Measurements from ENCODE around the gene KCTD5. TPM values are rescaled to one million over a fixed set of nuclear protein-coding genes. Genes with fewer than 3 reads are reported as not detected.

KCTD5 gene
- total and polyA plus RNA-seq, 9 of the 15 experiments (the other 6 are each of a cell fraction or from before 2014, with no cell fraction given), result 0.73 to 58.3 (median 32.3) TPM

DNA sequence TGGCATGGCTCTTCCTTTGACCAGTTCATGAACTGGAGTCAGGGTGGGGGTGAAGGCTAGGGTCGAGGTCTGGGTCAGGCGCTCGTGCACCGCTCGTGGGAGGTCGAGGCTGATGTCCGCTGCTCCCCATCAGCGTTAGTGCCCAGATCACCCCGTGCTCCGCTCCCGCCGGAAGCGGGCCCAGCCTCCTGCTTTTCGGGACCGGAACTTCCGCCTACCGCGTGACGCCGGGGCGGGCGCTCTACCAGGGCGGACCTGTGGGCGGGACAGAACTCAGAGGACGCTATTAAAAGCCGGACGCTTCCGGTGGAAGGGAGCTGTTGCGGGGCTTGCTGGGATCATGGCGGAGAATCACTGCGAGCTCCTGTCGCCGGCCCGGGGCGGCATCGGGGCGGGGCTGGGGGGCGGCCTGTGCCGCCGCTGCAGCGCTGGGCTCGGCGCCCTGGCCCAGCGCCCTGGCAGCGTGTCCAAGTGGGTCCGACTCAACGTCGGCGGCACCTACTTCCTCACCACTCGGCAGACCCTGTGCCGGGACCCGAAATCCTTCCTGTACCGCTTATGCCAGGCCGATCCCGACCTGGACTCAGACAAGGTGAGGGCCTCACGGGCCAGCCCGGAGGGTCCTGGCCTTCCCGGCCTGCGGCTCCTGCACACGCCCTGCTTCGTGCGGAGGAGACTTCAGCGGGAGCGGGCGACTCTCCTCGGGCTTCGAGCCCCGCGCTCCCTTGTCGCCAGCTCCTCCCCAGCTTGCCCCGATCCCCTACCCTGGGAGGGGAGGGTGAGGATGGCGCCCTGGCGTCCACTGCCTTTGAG, at the start of gene KCTD5 (continued):
- no peak for TF ChIP-seq TGIF2 (CRISPR knock-in tag; IDR thresholded peaks at IDR 0.05)
- peak; percentile 29 for TF ChIP-seq ASH1L (IDR thresholded peaks at IDR 0.05; ENCODE audit: borderline replicate concordance, low read depth, partially characterized antibody)
- TF ChIP-seq, protein P1, sequence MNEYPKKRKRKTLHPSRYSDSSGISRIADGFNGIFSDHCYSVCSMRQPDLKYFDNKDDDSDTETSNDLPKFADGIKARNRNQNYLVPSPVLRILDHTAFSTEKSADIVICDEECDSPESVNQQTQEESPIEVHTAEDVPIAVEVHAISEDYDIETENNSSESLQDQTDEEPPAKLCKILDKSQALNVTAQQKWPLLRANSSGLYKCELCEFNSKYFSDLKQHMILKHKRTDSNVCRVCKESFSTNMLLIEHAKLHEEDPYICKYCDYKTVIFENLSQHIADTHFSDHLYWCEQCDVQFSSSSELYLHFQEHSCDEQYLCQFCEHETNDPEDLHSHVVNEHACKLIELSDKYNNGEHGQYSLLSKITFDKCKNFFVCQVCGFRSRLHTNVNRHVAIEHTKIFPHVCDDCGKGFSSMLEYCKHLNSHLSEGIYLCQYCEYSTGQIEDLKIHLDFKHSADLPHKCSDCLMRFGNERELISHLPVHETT (CRISPR knock-in tag; conservative IDR thresholded peaks at IDR 0.05 in 1 of 2, IDR thresholded peaks at IDR 0.05 in 1 of 2), result peak in 1 of 2 experiments; percentile 98; a peak in 2 of 4 replicates
- no peak for TF ChIP-seq FOXA1 (IDR thresholded peaks at IDR 0.05; ENCODE audit: borderline replicate concordance)
- TF ChIP-seq KLF10 (CRISPR knock-in tag; IDR thresholded peaks at IDR 0.05), result no peak
- no peak for TF ChIP-seq KAT2B (IDR thresholded peaks at IDR 0.05; ENCODE audit: low read depth, low read length)
- TF ChIP-seq, protein P2, sequence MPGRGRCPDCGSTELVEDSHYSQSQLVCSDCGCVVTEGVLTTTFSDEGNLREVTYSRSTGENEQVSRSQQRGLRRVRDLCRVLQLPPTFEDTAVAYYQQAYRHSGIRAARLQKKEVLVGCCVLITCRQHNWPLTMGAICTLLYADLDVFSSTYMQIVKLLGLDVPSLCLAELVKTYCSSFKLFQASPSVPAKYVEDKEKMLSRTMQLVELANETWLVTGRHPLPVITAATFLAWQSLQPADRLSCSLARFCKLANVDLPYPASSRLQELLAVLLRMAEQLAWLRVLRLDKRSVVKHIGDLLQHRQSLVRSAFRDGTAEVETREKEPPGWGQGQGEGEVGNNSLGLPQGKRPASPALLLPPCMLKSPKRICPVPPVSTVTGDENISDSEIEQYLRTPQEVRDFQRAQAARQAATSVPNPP (IDR thresholded peaks at IDR 0.05; ENCODE audit: borderline replicate concordance, insufficient read depth, insufficient read length), result no peak
- TF ChIP-seq NCOA4 (IDR thresholded peaks at IDR 0.05; ENCODE audit: partially characterized antibody), result no peak
- no peak for TF ChIP-seq ESRRB (CRISPR knock-in tag; IDR thresholded peaks at IDR 0.05; ENCODE audit: borderline replicate concordance)
- no peak for TF ChIP-seq ZNF41 (CRISPR knock-in tag; conservative IDR thresholded peaks at IDR 0.05)
- no peak for TF ChIP-seq ZFP36 (IDR thresholded peaks at IDR 0.05; ENCODE audit: low read depth, low read length, partially characterized antibody)
- no peak for TF ChIP-seq SRSF3 (IDR thresholded peaks at IDR 0.05; ENCODE audit: insufficient read depth, low read length)
- TF ChIP-seq, protein P3, sequence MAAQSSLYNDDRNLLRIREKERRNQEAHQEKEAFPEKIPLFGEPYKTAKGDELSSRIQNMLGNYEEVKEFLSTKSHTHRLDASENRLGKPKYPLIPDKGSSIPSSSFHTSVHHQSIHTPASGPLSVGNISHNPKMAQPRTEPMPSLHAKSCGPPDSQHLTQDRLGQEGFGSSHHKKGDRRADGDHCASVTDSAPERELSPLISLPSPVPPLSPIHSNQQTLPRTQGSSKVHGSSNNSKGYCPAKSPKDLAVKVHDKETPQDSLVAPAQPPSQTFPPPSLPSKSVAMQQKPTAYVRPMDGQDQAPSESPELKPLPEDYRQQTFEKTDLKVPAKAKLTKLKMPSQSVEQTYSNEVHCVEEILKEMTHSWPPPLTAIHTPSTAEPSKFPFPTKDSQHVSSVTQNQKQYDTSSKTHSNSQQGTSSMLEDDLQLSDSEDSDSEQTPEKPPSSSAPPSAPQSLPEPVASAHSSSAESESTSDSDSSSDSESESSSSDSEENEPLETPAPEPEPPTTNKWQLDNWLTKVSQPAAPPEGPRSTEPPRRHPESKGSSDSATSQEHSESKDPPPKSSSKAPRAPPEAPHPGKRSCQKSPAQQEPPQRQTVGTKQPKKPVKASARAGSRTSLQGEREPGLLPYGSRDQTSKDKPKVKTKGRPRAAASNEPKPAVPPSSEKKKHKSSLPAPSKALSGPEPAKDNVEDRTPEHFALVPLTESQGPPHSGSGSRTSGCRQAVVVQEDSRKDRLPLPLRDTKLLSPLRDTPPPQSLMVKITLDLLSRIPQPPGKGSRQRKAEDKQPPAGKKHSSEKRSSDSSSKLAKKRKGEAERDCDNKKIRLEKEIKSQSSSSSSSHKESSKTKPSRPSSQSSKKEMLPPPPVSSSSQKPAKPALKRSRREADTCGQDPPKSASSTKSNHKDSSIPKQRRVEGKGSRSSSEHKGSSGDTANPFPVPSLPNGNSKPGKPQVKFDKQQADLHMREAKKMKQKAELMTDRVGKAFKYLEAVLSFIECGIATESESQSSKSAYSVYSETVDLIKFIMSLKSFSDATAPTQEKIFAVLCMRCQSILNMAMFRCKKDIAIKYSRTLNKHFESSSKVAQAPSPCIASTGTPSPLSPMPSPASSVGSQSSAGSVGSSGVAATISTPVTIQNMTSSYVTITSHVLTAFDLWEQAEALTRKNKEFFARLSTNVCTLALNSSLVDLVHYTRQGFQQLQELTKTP (IDR thresholded peaks at IDR 0.05; ENCODE audit: low read depth in 1 of 2, partially characterized antibody in 2 of 2), result peak; percentile 47 to 64
- no peak for TF ChIP-seq ZNF717 (CRISPR knock-in tag; IDR thresholded peaks at IDR 0.05)
- TF ChIP-seq ZNF583 (CRISPR knock-in tag; IDR thresholded peaks at IDR 0.05), result no peak
- TF ChIP-seq KLF13 (tag; IDR thresholded peaks at IDR 0.05; ENCODE audit: borderline replicate concordance, low read depth), result peak; percentile 95
